Bronchial epithelial cell (primary cell): ENCODE measurements around the gene CACNB3. TPM values are rescaled to one million over a fixed set of nuclear protein-coding genes. Genes with fewer than 3 reads are reported as not detected.
A peak's percentile ranks its signal among the peaks of the same experiment; 100 is the strongest.

Source experiments
- DNase-seq: peaks from one replicate; pipeline ENCODE4 v3.0.0-alpha.2; 2010; ENCODE audit warnings: low read depth
- FAIRE-seq: peaks from 2 replicates; lab custom pipeline; 2011; peaks lifted over from hg19 to GRCh38; lab: Jason Lieb, UNC
- H3K27me3 ChIP-seq: 2 replicates; pipeline ENCODE4 v1.5.1; 2011; ENCODE audit warnings: low read length; ENCODE audit not compliant: control insufficient read depth, insufficient read depth
- H3K36me3 ChIP-seq: 2 replicates; pipeline ENCODE4 v1.5.1; 2011; ENCODE audit warnings: low read length; ENCODE audit not compliant: control insufficient read depth, insufficient read depth
- H3K4me3 ChIP-seq: 2 replicates; pipeline ENCODE4 v1.5.1; 2011; ENCODE audit warnings: mild to moderate bottlenecking, low read depth, low read length, control low read depth
- total RNA-seq: library from RNA; depleted of rRNA; stranded (reverse); fragments of >200 nt; gene quantifications from 2 replicates; pipeline ENCODE4 v1.2.1, GENCODE V29; 2014
- TF ChIP-seq, protein P1 (sequence below): IDR thresholded peaks from 2 replicates; pipeline ENCODE4 v1.5.1; 2011; ENCODE audit warnings: mild to moderate bottlenecking, moderate library complexity, low read length, control low read depth, inconsistent platforms; ENCODE audit not compliant: insufficient read depth, severe bottlenecking

Gene CACNB3
- total RNA-seq, 1 donor from 2014 or later = 7.4 TPM

DNA sequence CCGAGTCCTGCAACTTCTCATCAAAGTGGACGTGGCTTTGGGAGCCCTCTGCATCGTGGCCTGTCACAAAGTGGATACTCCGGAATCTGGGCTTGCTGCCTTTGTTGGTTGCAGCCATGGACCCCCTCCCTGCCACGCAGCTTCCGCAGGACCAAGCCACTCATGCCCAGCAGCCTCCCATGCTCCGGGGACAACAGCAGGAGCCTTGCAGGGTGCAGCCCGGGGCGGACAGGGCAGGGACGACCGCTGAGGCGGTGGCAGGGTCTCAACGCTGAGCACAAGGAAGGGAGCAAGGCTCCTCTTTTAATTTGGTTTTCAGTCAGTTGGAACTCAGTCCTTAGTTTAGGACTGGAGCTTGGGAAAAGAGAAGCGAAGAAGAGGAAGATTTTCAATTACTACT, 17.3 kb upstream of the CACNB3 start:
- H3K27me3 ChIP-seq = peaks cover 3% of the 10 kb centered on the region
- no peak overlapping the region for H3K4me3 ChIP-seq
- FAIRE-seq (no peak), DNase-seq (no peak)
- no peaks in the 10 kb centered on the region for H3K36me3 ChIP-seq
- TF ChIP-seq, protein P1, sequence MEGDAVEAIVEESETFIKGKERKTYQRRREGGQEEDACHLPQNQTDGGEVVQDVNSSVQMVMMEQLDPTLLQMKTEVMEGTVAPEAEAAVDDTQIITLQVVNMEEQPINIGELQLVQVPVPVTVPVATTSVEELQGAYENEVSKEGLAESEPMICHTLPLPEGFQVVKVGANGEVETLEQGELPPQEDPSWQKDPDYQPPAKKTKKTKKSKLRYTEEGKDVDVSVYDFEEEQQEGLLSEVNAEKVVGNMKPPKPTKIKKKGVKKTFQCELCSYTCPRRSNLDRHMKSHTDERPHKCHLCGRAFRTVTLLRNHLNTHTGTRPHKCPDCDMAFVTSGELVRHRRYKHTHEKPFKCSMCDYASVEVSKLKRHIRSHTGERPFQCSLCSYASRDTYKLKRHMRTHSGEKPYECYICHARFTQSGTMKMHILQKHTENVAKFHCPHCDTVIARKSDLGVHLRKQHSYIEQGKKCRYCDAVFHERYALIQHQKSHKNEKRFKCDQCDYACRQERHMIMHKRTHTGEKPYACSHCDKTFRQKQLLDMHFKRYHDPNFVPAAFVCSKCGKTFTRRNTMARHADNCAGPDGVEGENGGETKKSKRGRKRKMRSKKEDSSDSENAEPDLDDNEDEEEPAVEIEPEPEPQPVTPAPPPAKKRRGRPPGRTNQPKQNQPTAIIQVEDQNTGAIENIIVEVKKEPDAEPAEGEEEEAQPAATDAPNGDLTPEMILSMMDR = no peak

DNA sequence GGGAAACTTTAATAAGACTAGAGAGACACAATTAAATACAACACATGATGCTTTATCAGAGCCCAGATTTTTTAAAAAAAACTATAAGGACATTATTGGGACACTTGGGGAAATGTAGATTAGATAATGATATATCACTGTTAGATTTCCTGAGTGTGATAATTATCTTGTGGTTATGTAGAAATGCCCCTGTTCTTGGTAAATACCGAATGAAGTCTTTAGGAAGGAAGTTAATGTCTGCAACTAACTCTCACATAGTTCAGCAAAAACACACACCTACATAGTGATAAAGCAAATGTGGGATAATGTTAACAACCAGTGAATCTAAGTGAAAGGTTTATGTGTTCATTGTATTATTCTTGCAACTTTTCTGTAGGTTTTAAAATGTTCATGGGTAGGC, 14.6 kb upstream of the CACNB3 start:
- DNase-seq (no peak), FAIRE-seq (no peak)
- no peak overlapping the region for H3K4me3 ChIP-seq
- H3K36me3 ChIP-seq = no peaks in the 10 kb centered on the region
- peaks cover 3% of the 10 kb centered on the region for H3K27me3 ChIP-seq
- TF ChIP-seq, protein P1 = no peak

DNA sequence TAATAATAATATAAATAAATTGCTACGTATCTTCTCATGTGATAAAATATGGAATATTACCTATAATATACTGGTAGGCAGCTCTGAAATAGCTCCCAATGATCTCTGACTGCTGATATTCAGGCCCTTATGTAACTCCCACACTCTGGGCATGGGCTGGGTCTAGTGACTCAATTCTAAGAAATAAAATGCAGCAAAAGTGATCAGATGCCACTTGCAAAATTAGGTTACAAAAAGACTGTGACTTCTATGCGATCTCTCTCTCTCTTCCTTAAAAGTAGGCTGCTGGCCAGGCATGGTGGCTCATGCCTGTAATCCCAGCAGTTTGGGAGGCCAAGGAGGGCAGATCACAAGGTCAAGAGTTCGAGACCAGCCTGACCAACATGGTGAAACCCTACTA, 10.3 kb upstream of the CACNB3 start:
- FAIRE-seq (no peak), DNase-seq (no peak)
- no peaks in the 10 kb centered on the region for H3K27me3 ChIP-seq
- no peak overlapping the region for H3K4me3 ChIP-seq
- no peaks in the 10 kb centered on the region for H3K36me3 ChIP-seq
- TF ChIP-seq, protein P1 = no peak

DNA sequence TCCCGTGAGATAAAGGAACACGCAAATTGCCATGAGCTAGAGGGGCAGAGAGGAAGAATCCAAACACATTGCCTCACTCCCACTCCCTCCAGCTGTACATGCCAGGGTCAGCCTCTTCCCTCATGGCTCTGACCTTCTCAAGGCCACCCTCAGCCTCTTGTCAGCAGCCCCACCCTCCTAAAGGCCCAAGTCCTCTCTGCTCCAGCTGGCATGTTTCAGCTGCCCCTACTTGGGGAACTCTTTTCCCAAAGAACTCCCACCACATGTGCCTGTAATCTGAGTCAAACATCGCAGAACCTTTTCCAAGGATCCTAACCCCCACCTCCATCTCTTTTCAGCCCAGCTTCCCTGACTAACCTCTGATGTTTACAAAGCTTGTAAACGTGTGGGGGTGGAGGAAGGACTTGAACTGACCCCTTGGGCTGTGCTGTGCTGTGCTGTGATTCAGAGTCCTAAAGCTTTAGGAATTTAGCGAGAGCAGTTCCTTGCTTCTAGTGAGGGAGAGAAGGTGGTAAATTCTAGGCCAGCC, 7.3 kb upstream of the CACNB3 start:
- FAIRE-seq (no peak), DNase-seq (peak; percentile 79)
- Histone ChIP-seq H3K4me3 (no peak overlapping the region), H3K27me3 (no peaks in the 10 kb centered on the region), H3K36me3 (no peaks in the 10 kb centered on the region)
- TF ChIP-seq, protein P1 = no peak

DNA sequence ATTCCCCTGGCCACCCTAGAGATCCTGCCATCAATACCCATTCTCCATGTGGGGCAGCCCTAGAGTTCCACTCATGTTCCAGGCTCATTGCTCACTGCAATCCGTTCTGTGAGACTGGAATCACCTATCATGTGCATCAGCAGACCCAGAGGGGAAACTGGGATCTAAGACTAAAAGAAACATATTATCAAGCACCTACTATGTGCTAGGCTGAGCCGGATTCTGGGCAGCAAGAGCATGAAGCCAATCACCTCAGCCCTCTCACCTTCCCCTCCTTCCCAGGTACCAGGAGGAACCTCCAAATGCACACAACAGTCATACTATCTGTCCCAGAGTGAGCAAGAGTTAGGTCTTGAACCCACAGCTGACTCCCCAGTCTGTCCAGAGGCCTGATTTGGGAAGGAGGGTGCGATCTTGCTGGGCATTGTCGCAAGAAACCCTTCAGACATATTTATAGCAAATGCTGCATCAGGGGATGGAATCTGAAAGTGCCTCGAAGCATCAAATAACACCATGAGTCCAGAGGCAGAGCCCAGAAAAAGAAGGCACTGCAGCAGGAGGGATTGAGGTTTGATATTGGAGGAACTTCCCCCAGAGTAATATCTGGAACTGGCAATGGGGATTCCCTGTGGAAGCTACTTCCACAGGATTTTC, 6.7 kb upstream of the CACNB3 start:
- no peaks in the 10 kb centered on the region for H3K27me3 ChIP-seq
- DNase-seq (no peak), FAIRE-seq (peak; percentile 32)
- no peaks in the 10 kb centered on the region for H3K36me3 ChIP-seq
- TF ChIP-seq, protein P1 = no peak
- no peak overlapping the region for H3K4me3 ChIP-seq

DNA sequence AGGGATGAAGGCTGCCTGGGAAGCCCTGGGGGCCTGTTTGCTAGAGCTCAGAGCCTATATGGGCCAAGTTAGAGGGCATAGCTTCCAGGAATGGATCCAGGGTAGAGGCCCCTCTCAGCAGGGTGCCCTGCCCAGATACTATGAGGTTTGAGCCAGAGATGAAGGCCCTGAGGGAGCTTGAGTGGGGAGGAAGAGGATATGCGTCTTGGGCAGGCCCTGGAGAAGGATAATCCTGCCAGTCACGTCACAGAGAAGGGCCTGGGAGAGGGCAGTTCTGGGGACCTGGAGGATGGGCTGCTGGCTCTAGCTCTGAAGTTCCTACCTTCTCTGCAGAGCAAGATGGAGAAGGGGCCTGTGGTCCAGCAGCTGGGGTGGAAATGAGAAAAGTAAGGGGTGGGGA, 5.9 kb upstream of the CACNB3 start:
- FAIRE-seq (no peak), DNase-seq (no peak)
- Histone ChIP-seq H3K27me3 (no peaks in the 10 kb centered on the region), H3K36me3 (no peaks in the 10 kb centered on the region), H3K4me3 (no peak overlapping the region)
- TF ChIP-seq, protein P1 = no peak
